Astrocyte of the spinal cord (primary cell): ENCODE measurements around the gene ZRANB3.
"Not testable (repeated sequence)": the region's sequence is repeated elsewhere in the genome, so short reads cannot be mapped to it uniquely, and the experiment has no call there.

Experiments used
- DNase-seq: peaks from one replicate; pipeline ENCODE4 v3.0.0; 2011; ENCODE audit warnings: low read depth, low spot score
- H3K4me3 ChIP-seq: 2 replicates; pipeline ENCODE4 v1.5.1; 2011; ENCODE audit warnings: low read depth, mild to moderate bottlenecking, low read length, moderate library complexity
- in situ Hi-C: cut with HindIII; loops from 2 replicates; pipeline ENCODE4 v1.10.0; 2017; ENCODE audit warnings: low sequenced_read_pairs
- TF ChIP-seq, protein P1 (sequence below): IDR thresholded peaks from 2 replicates; pipeline ENCODE4 v1.5.1; 2012; ENCODE audit warnings: low read depth, mild to moderate bottlenecking, low read length, inconsistent platforms

ZRANB3 gene

GRCh38 chr2:135317375-135317774 lies 213.6 kb downstream of the ZRANB3 start:
- H3K4me3 ChIP-seq, result no peak overlapping the region
- TF ChIP-seq, protein P1, sequence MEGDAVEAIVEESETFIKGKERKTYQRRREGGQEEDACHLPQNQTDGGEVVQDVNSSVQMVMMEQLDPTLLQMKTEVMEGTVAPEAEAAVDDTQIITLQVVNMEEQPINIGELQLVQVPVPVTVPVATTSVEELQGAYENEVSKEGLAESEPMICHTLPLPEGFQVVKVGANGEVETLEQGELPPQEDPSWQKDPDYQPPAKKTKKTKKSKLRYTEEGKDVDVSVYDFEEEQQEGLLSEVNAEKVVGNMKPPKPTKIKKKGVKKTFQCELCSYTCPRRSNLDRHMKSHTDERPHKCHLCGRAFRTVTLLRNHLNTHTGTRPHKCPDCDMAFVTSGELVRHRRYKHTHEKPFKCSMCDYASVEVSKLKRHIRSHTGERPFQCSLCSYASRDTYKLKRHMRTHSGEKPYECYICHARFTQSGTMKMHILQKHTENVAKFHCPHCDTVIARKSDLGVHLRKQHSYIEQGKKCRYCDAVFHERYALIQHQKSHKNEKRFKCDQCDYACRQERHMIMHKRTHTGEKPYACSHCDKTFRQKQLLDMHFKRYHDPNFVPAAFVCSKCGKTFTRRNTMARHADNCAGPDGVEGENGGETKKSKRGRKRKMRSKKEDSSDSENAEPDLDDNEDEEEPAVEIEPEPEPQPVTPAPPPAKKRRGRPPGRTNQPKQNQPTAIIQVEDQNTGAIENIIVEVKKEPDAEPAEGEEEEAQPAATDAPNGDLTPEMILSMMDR, result no peak
- in situ Hi-C loops, result no loop called here
- DNase-seq, result no peak

DNA sequence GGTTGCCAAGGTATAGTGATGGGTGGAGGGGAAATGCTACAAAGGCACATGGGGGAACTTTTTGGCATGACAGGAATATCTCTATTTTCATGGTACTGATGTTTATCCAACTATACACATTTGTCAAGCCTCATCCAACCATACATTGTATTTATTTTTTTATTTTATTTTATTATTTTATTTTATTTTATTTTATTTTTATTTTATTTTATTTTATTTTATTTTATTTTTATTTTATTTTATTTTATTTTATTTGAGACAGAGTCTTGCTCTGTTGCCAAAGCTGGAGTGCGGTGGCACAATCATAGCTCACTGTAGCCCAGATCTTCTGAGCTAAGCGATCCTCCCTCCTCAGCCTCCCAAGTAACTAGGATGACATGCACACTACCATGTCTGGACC lies 219.1 kb downstream of the ZRANB3 start:
- no peak overlapping the region for H3K4me3 ChIP-seq
- in situ Hi-C loops, result no loop called here
- no peak for DNase-seq
- TF ChIP-seq, protein P1, result no peak

DNA sequence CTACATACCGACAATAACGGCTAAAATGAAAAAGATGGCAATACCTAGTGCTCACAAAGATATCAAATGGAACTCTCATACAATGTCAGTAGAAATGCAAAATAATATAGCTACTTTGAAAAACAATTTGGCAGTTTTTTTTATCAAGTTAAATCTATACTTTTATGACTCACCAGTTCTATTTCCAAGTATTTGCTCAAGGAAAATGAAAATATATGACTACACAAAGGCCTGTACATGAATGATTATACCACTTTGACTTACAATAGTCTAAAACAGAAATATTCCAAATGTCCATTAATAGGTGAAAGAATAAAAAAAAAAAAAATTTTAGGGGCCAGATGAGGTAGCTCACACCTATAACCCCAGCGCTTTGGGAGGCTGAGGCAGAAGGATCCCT lies 219.8 kb downstream of the ZRANB3 start:
- in situ Hi-C loops, result no loop called here
- DNase-seq, result no peak
- no peak overlapping the region for H3K4me3 ChIP-seq
- TF ChIP-seq, protein P1, result no peak

DNA sequence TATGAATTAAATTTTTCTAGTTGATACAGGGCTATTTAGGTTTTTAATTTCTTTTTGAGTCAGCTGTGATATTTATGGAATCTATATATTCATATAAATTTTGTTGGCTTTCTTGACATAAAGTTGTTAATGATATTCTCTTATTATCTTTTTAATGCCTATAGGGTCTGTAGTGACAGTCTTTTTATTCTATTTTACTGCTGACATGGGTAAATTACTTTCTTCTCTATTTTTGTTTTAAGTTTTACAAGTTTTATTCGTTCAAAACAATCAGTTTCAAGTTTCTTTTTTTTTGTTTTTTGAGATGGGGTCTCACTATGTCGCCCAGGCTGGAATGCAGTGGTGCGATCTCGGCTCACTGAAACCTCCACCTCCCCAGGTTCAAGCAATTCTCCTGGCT lies 226.3 kb downstream of the ZRANB3 start:
- no peak overlapping the region for H3K4me3 ChIP-seq
- TF ChIP-seq, protein P1, result no peak
- in situ Hi-C loops, result no loop called here
- DNase-seq, result no peak

DNA sequence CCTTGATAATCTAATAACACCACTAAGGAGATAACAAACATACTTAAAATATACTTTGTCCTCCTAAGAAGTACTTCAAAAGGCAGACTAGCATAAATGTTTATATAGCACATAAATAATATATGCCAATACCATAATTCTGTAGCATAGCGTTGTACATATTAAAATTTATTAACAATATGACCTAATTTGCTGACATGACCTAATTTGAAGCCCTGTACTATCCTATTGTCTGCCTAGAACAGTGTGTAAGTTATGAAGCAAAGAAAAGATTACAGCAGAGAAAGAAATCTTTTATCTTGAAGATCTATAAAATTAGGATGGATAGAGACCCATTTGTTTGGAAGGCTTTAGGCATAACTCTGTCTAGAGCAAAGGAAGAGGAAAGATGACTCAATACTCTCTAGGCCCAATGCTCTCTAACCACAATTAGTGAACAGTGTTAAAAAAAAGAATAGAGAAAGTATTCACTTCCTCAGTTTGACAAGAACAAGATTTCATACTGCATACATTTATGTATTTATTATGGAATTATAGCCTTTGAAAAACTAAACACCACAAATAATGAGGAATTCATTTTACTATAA lies 231.3 kb downstream of the ZRANB3 start:
- TF ChIP-seq, protein P1, result no peak
- in situ Hi-C loops, result no loop called here
- DNase-seq, result peak; percentile 37
- no peak overlapping the region for H3K4me3 ChIP-seq

GRCh38 chr2:135299165-135299564 lies 231.9 kb downstream of the ZRANB3 start:
- in situ Hi-C loops, result no loop called here
- no peak overlapping the region for H3K4me3 ChIP-seq
- DNase-seq, result no peak
- TF ChIP-seq, protein P1, result no peak

GRCh38 chr2:135287121-135287520 lies 243.9 kb downstream of the ZRANB3 start:
- DNase-seq, in situ Hi-C loops, H3K4me3 ChIP-seq: not testable (repeated sequence)
